K562 (cell line): ENCODE measurements around the gene FUT6. TPM values are rescaled to one million over a fixed set of nuclear protein-coding genes. Genes with fewer than 3 reads are reported as not detected.

Experiments used
- BCL6 ChIP-seq: fragments of 250-450 bp; sonication (Bioruptor Pico); IDR thresholded peaks from 2 replicates; pipeline ENCODE4 v1.4.0; 2020
- CXXC5 ChIP-seq: fragments of 250-450 bp; sonication (Bioruptor Pico); IDR thresholded peaks from 2 replicates; pipeline ENCODE4 v1.8.0; 2022; ENCODE audit warnings: inconsistent platforms, mild to moderate bottlenecking, moderate library complexity
- EGR1 ChIP-seq: fragments of 450-650 bp; conservative IDR thresholded peaks from 2 replicates; pipeline ENCODE4 v1.6.1; 2017; ENCODE audit warnings: mild to moderate bottlenecking
- GTF2A2 ChIP-seq: IDR thresholded peaks from 2 replicates; pipeline ENCODE4 v1.6.1; 2016; ENCODE audit warnings: mild to moderate bottlenecking, missing genetic modification characterization, missing compliant biosample characterization
- HDAC3 ChIP-seq: fragments of 450-650 bp; IDR thresholded peaks from 2 replicates; pipeline ENCODE4 v1.6.1; 2018; ENCODE audit warnings: borderline replicate concordance, mild to moderate bottlenecking, moderate library complexity; ENCODE audit not compliant: partially characterized antibody
- IFI16 ChIP-seq: fragments of 250-450 bp; sonication (Bioruptor Pico); IDR thresholded peaks from 2 replicates; pipeline ENCODE4 v2.1.2; 2022; ENCODE audit warnings: mild to moderate bottlenecking, inconsistent platforms
- LCOR ChIP-seq: sonication (generic); formaldehyde crosslinking; IDR thresholded peaks from 2 replicates; pipeline ENCODE4 v1.8.0; 2022; ENCODE audit warnings: mild to moderate bottlenecking, missing genetic modification reagents
- MAZ ChIP-seq, 2 experiments: fragments of 450-650 bp in 1 of 2; sonication (generic) in 1 of 2; formaldehyde crosslinking; IDR thresholded peaks in 1 of 2; conservative IDR thresholded peaks in 1 of 2; 2 replicates each; pipeline versions ENCODE4 v1.4.0 to v1.5.0; 2020; ENCODE audit warnings: mild to moderate bottlenecking in 1 of 2, missing genetic modification reagents in 1 of 2
- MEF2D ChIP-seq: conservative IDR thresholded peaks from 2 replicates; pipeline ENCODE4 v1.6.1; 2016; ENCODE audit warnings: low read depth, missing genetic modification characterization, missing compliant biosample characterization
- NR2C2 ChIP-seq, 2 experiments: fragments of 200-800 bp in 1 of 2; sonication (Bioruptor generic) in 1 of 2; sonication (generic) in 1 of 2; formaldehyde crosslinking in 1 of 2; IDR thresholded peaks; 2 replicates each; pipeline versions ENCODE4 v1.6.1 to v1.8.0; 2016 to 2022; ENCODE audit warnings: mild to moderate bottlenecking in 1 of 2, missing compliant biosample characterization in 1 of 2, missing genetic modification characterization in 1 of 2, missing genetic modification reagents in 1 of 2
- POLR3A ChIP-seq: IDR thresholded peaks from 2 replicates; pipeline ENCODE4 v1.6.1; 2011; ENCODE audit warnings: borderline replicate concordance, mild to moderate bottlenecking, moderate library complexity; ENCODE audit not compliant: insufficient read length, insufficient read depth; ENCODE audit errors: extremely low read depth
- SRSF1 ChIP-seq: fragments of 200-400 bp; formaldehyde crosslinking; IDR thresholded peaks from 2 replicates; pipeline ENCODE4 v1.6.1; 2017; ENCODE audit warnings: mild to moderate bottlenecking, low read depth, low read length, moderate library complexity
- TEAD1 ChIP-seq, 2 experiments: fragments of 450-650 bp in 1 of 2; sonication (generic) in 1 of 2; formaldehyde crosslinking; IDR thresholded peaks; 2 replicates each; pipeline versions ENCODE4 v1.4.0 to v1.8.0; 2020 to 2022; ENCODE audit warnings: mild to moderate bottlenecking in 2 of 2, missing genetic modification reagents in 1 of 2
- TOE1 ChIP-seq, 2 experiments: fragments of 450-650 bp in 1 of 2; sonication (generic) in 1 of 2; formaldehyde crosslinking in 1 of 2; IDR thresholded peaks; 2 replicates each; pipeline versions ENCODE4 v1.7.1 to v1.8.0; 2016 to 2022; ENCODE audit warnings: borderline replicate concordance in 2 of 2, mild to moderate bottlenecking in 2 of 2, antibody characterized with exemption in 1 of 2, inconsistent platforms in 1 of 2, low read depth in 1 of 2, missing genetic modification reagents in 1 of 2, moderate library complexity in 1 of 2
- ZBTB17 ChIP-seq: fragments of 450-650 bp; formaldehyde crosslinking; IDR thresholded peaks from 2 replicates; pipeline ENCODE4 v1.4.0; 2020; ENCODE audit warnings: mild to moderate bottlenecking
- ZNF165 ChIP-seq: fragments of 250-450 bp; sonication (Bioruptor Pico); IDR thresholded peaks from 2 replicates; pipeline ENCODE4 v1.4.0; 2020; ENCODE audit warnings: borderline replicate concordance
- ZNF217 ChIP-seq: sonication (generic); formaldehyde crosslinking; IDR thresholded peaks from 2 replicates; pipeline ENCODE4 v1.8.0; 2022; ENCODE audit warnings: mild to moderate bottlenecking, missing genetic modification reagents
- ZNF239 ChIP-seq: fragments of 250-450 bp; sonication (Bioruptor Pico); IDR thresholded peaks from 2 replicates; pipeline ENCODE4 v1.4.0; 2020; ENCODE audit warnings: mild to moderate bottlenecking
- ZNF3 ChIP-seq: fragments of 250-450 bp; sonication (Bioruptor Pico); IDR thresholded peaks from 2 replicates; pipeline ENCODE4 v1.5.0; 2021; ENCODE audit warnings: mild to moderate bottlenecking, moderate library complexity
- ZNF668 ChIP-seq: fragments of 250-450 bp; sonication (Bioruptor Pico); IDR thresholded peaks from 2 replicates; pipeline ENCODE4 v1.8.0; 2022; ENCODE audit warnings: mild to moderate bottlenecking, inconsistent platforms
- polyA plus RNA-seq, 8 experiments: library from polyadenylated mRNA; depleted of rRNA in 4 of 8; stranded (reverse) in 5 of 8; unstranded in 3 of 8; fragments of >200 nt; fragmentation: Nextera tagmentation in 2 of 8; fragmentation: Illumina TruSeq in 1 of 8; extraction: Ambion mirVana in 2 of 8; extraction: Trizol in 1 of 8; gene quantifications; 2 replicates each; pipeline versions ENCODE4 v1.2.1 to v1.2.3, GENCODE V29; 2011 to 2014; ENCODE audit warnings: inconsistent platforms in 1 of 8, missing spikeins in 1 of 8
- total RNA-seq, 7 experiments: library from RNA; depleted of rRNA in 6 of 7; stranded (reverse); fragments of >200 nt in 6 of 7; fragmentation: Illumina TruSeq in 2 of 7; extraction: Trizol in 2 of 7; gene quantifications; 2 replicates each; pipeline versions ENCODE4 v1.2.1 to v1.2.3, GENCODE V29; 2011 to 2021; ENCODE audit warnings: low replicate concordance in 1 of 7
- TF ChIP-seq, protein P1 (sequence below): fragments of 450-650 bp; formaldehyde crosslinking; IDR thresholded peaks from 2 replicates; pipeline ENCODE4 v1.4.0; 2020; ENCODE audit warnings: mild to moderate bottlenecking, mixed read lengths
- TF ChIP-seq, protein P2 (sequence below): sonication (generic); formaldehyde crosslinking; IDR thresholded peaks from 2 replicates; pipeline ENCODE4 v1.8.1; 2023; ENCODE audit warnings: mild to moderate bottlenecking, missing genetic modification reagents, moderate library complexity

The FUT6 gene
- total and polyA plus RNA-seq, 9 of the 15 experiments (the other 6 are each of a cell fraction or from before 2014, with no cell fraction given), result 0.04 TPM; not detected in 8

DNA sequence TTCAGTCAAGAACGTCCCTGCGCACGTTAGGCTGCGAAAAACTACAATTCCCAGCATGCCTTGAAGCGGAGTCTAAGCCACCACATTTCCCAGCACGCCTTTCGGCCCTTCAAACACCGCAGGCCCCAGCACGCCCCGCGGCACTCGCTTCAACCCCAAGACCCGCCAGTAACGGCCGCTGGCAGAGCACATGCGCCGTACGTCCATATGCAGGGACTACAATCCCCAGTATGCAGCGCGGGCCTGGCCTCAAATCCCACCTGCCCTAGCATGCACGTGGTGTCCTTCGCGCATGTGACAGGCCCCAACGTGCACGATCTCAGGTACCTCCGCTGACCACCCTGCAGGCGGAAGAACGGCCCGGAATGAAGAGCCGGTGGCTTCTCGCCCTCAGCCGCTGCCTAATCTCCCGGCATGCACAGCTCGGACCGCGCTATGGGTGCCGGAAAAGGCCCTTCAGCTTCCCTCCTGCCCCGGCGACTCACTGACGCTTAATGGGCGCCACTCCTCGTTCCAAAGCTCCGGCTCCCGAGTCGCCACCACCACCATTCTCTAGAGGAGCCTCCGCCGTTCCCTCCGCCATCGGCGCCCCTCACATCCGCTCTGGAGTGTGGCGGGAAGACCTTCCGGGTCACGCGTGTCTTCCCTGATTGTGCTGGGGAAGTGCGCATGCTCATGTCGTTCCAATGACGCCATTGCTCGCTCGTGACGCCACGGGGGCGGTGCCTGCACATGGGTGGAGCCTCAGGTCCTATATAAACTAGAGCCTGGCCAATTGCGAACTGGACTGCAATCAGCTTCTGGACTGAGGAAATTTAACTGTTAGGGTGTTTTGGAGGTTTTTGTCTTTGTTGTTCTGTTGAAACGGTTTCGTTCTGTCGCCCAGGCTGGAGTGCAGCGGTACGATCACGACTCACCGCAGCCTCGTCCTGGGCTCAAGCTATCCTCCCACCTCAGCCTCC is 48.7 kb downstream of the FUT6 start, which contains the start of gene DUS3L (continued):
- no peak for TF ChIP-seq POLR3A
- no peak for TF ChIP-seq IFI16
- TF ChIP-seq NR2C2 (CRISPR knock-in tag; IDR thresholded peaks at IDR 0.05), result peak; percentile 99
- peak; percentile 100 for TF ChIP-seq NR2C2 (tag; IDR thresholded peaks at IDR 0.05)
- TF ChIP-seq ZNF3 (CRISPR knock-in tag), result no peak
- TF ChIP-seq, protein P1, sequence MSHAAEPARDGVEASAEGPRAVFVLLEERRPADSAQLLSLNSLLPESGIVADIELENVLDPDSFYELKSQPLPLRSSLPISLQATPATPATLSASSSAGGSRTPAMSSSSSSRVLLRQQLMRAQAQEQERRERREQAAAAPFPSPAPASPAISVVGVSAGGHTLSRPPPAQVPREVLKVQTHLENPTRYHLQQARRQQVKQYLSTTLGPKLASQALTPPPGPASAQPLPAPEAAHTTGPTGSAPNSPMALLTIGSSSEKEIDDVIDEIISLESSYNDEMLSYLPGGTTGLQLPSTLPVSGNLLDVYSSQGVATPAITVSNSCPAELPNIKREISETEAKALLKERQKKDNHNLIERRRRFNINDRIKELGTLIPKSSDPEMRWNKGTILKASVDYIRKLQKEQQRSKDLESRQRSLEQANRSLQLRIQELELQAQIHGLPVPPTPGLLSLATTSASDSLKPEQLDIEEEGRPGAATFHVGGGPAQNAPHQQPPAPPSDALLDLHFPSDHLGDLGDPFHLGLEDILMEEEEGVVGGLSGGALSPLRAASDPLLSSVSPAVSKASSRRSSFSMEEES, result peak; percentile 41
- TF ChIP-seq, protein P2, sequence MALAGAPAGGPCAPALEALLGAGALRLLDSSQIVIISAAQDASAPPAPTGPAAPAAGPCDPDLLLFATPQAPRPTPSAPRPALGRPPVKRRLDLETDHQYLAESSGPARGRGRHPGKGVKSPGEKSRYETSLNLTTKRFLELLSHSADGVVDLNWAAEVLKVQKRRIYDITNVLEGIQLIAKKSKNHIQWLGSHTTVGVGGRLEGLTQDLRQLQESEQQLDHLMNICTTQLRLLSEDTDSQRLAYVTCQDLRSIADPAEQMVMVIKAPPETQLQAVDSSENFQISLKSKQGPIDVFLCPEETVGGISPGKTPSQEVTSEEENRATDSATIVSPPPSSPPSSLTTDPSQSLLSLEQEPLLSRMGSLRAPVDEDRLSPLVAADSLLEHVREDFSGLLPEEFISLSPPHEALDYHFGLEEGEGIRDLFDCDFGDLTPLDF (CRISPR knock-in tag), result peak; percentile 90
- no peak for TF ChIP-seq HDAC3
- no peak for TF ChIP-seq ZNF217 (CRISPR knock-in tag)
- peak; percentile 73 for TF ChIP-seq ZBTB17 (CRISPR knock-in tag)
- TF ChIP-seq MEF2D (tag), result 0 out of 2 replicates have a peak, but pooled peaks have one; percentile 22
- no peak for TF ChIP-seq SRSF1
- TF ChIP-seq GTF2A2 (tag), result peak; percentile 72
- no peak for TF ChIP-seq ZNF668 (CRISPR knock-in tag)
- TF ChIP-seq BCL6 (CRISPR knock-in tag), result no peak
- TF ChIP-seq TOE1 (IDR thresholded peaks at IDR 0.05; ENCODE audit: borderline replicate concordance), result peak; percentile 91
- TF ChIP-seq TOE1 (CRISPR knock-in tag; IDR thresholded peaks at IDR 0.05; ENCODE audit: borderline replicate concordance, low read depth), result peak; percentile 21; the same call in 1 of the 2 replicates
- TF ChIP-seq TEAD1 (CRISPR knock-in tag; IDR thresholded peaks at IDR 0.05), result peak; percentile 75 to 95; a peak in 3 of 4 replicates
- TF ChIP-seq MAZ (CRISPR knock-in tag; conservative IDR thresholded peaks at IDR 0.05 in 1 of 2, IDR thresholded peaks at IDR 0.05 in 1 of 2), result peak in 1 of 2 experiments; percentile 85
- peak; percentile 91 for TF ChIP-seq LCOR
- TF ChIP-seq CXXC5 (CRISPR knock-in tag), result peak; percentile 75
- TF ChIP-seq ZNF165, result 0 out of 2 replicates have a peak, but pooled peaks have one; percentile 46
- TF ChIP-seq ZNF239 (CRISPR knock-in tag), result peak; percentile 39; the same call in 1 of the 2 replicates
- peak; percentile 47 for TF ChIP-seq EGR1
